KMS-11 (cell line): ENCODE data around the gene ST8SIA4.

Experiments used
- H2AFZ ChIP-seq: fragments of 200-600 bp; sonication (generic); 2 replicates; pipeline ENCODE4 v1.6.1; 2016; ENCODE audit warnings: antibody characterized with exemption, mixed run types, low read depth
- H3K27ac ChIP-seq: fragments of 200-600 bp; sonication (generic); 2 replicates; pipeline ENCODE4 v1.6.1; 2016; ENCODE audit warnings: mild to moderate bottlenecking, mixed run types
- H3K27me3 ChIP-seq: fragments of 200-600 bp; sonication (generic); 2 replicates; pipeline ENCODE4 v1.6.1; 2017; ENCODE audit warnings: mild to moderate bottlenecking, low read depth, mixed run types, moderate library complexity; ENCODE audit not compliant: insufficient read depth
- H3K36me3 ChIP-seq: fragments of 200-600 bp; sonication (generic); 2 replicates; pipeline ENCODE4 v1.6.1; 2017; ENCODE audit warnings: mild to moderate bottlenecking, mixed run types; ENCODE audit not compliant: insufficient read depth
- H3K4me1 ChIP-seq: fragments of 200-600 bp; sonication (generic); 2 replicates; pipeline ENCODE4 v1.6.1; 2016; ENCODE audit warnings: mild to moderate bottlenecking, low read depth, mixed run types; ENCODE audit not compliant: poor library complexity, severe bottlenecking
- H3K4me2 ChIP-seq: fragments of 200-600 bp; sonication (generic); 2 replicates; pipeline ENCODE4 v1.7.0; 2016; ENCODE audit warnings: mild to moderate bottlenecking, mixed run types
- H3K4me3 ChIP-seq: fragments of 200-600 bp; sonication (generic); IDR thresholded peaks from 2 replicates; pipeline ENCODE4 v1.6.1; 2017; ENCODE audit warnings: low read depth, low read length, mixed read lengths; ENCODE audit not compliant: insufficient read depth
- H3K79me2 ChIP-seq: fragments of 200-600 bp; sonication (generic); 2 replicates; pipeline ENCODE4 v1.6.1; 2016; ENCODE audit warnings: low read depth, mixed run types; ENCODE audit not compliant: insufficient read depth
- H3K9ac ChIP-seq: fragments of 200-600 bp; sonication (generic); 2 replicates; pipeline ENCODE4 v1.6.1; 2016; ENCODE audit warnings: mild to moderate bottlenecking, mixed run types
- H4K20me1 ChIP-seq: fragments of 200-600 bp; sonication (generic); 2 replicates; pipeline ENCODE4 v1.6.1; 2016; ENCODE audit warnings: mild to moderate bottlenecking, mixed run types; ENCODE audit not compliant: insufficient read depth
- CTCF ChIP-seq: fragments of 200-600 bp; sonication (generic); conservative IDR thresholded peaks from 2 replicates; pipeline ENCODE4 v1.6.1; 2017; ENCODE audit warnings: low read depth, mild to moderate bottlenecking, antibody characterized with exemption, low read length, moderate library complexity, mixed read lengths

ST8SIA4 gene

DNA sequence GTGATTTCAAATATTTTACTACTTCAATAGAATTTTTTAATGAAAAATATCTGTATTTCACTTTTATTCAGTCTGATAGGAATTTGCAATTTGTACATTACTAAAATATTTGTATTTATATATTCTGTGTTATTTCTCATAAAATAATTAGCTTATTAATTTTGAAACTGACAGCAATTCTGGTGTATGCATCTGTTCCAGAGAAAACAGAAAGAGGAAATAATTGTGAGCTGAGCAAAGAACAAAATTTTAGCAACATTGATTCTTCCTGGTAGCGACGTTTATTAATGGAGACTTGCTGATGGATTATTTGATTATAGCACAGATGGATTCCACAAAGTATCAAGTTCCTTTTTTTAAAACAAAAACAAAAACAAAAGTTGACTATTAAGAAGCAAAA is 61.0 kb downstream of the ST8SIA4 start:
- no peak overlapping the region; the same call in 1 of the 2 replicates for H3K4me2 ChIP-seq
- no peaks in the 10 kb centered on the region for H3K27me3 ChIP-seq
- no peak overlapping the region for H2AFZ ChIP-seq
- no peaks in the 10 kb centered on the region for H4K20me1 ChIP-seq
- H3K9ac ChIP-seq, result no peak overlapping the region
- no peaks in the 10 kb centered on the region for H3K79me2 ChIP-seq
- no peak overlapping the region for H3K4me3 ChIP-seq
- TF ChIP-seq CTCF, result no peak
- H3K27ac ChIP-seq, result no peak overlapping the region
- peaks cover 28% of the 10 kb centered on the region for H3K4me1 ChIP-seq
- no peaks in the 10 kb centered on the region for H3K36me3 ChIP-seq

DNA sequence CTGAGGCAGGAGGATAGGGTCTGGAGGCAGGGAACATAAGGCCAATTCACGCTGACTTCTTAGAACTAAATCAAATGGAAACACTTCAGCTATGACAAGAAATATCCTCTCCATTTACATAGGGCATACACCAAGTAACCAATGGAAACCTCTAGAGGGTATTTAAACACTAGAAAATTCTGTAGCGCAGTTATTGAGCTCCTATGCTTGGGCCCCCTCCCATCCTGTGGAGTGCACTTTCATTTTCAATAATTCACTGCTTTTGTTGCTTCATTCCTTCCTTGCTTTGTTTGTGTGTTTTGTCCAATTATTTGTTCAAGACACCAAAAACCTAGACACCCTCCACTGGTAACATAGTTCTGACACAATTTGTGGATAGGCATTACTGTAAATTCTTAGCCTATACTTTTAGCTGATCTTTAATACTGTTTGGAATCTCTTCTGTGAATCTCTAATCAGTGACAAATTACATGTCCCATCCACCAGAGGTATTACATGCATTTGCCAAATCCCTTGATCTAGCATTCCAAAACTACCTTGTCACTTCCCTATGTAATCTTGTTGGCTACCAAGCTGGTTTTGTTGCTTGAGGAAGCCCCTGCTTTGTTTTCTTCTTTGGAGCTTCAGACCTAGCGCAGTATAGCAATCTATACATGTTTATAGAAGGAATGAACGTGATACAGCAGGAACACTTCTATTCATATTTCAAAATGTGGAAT is 61.6 kb downstream of the ST8SIA4 start:
- H3K4me2 ChIP-seq, result no peak overlapping the region; the same call in 1 of the 2 replicates
- no peak overlapping the region for H3K9ac ChIP-seq
- H3K27me3 ChIP-seq, result no peaks in the 10 kb centered on the region
- no peak overlapping the region for H2AFZ ChIP-seq
- H3K4me3 ChIP-seq, result no peak overlapping the region
- no peaks in the 10 kb centered on the region for H4K20me1 ChIP-seq
- H3K4me1 ChIP-seq, result peaks cover 32% of the 10 kb centered on the region
- no peaks in the 10 kb centered on the region for H3K79me2 ChIP-seq
- H3K36me3 ChIP-seq, result no peaks in the 10 kb centered on the region
- H3K27ac ChIP-seq, result no peak overlapping the region
- no peak for TF ChIP-seq CTCF

- no peaks in the 10 kb centered on the region for H3K36me3 ChIP-seq
- no peak overlapping the region for H3K4me2 ChIP-seq
- no peaks in the 10 kb centered on the region for H3K27me3 ChIP-seq
- H3K4me3 ChIP-seq, result no peak overlapping the region
- H4K20me1 ChIP-seq, result no peaks in the 10 kb centered on the region
- peaks cover 35% of the 10 kb centered on the region for H3K4me1 ChIP-seq
- no peak overlapping the region for H3K27ac ChIP-seq
- H3K79me2 ChIP-seq, result no peaks in the 10 kb centered on the region
- no peak for TF ChIP-seq CTCF
- no peak overlapping the region for H2AFZ ChIP-seq
- H3K9ac ChIP-seq, result no peak overlapping the region
Observed at GRCh38 chr5:100840789-100841188, 62.3 kb downstream of the ST8SIA4 start.

DNA sequence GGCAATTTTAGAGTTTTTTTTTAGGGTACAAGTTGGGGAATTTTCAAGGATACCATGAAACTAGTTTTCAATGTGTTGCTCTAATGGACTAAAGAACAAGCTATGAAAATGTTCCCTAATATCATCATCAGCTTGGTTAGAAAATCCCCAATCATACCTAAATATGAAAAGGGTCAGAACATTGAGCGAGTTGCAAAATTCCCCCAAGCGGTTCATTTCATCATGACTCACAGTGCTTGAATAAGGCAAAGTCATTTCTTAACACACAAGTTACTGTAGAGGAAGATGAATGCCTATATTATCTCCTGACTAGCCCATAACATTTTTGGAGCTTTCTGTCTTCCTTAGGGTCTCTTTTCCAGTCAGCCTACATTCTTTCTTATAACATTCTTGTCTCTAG is 62.7 kb downstream of the ST8SIA4 start:
- Histone ChIP-seq H3K79me2 (no peaks in the 10 kb centered on the region), H3K9ac (no peak overlapping the region), H4K20me1 (no peaks in the 10 kb centered on the region), H3K4me1 (peaks cover 35% of the 10 kb centered on the region), H3K4me2 (no peak overlapping the region), H3K27me3 (no peaks in the 10 kb centered on the region), H3K36me3 (no peaks in the 10 kb centered on the region), H3K27ac (no peak overlapping the region), H3K4me3 (no peak overlapping the region), H2AFZ (no peak overlapping the region)
- TF ChIP-seq CTCF, result no peak
